GM18868 (cell line): ENCODE results near the gene ATP2B2.

Experiments used
- ATAC-seq: cut with Tn5 transposase; IDR thresholded peaks from one replicate; pipeline ENCODE4 v1.9.1; 2021; ENCODE audit warnings: mild to moderate bottlenecking, moderate library complexity; ENCODE audit not compliant: unreplicated experiment

ATP2B2 gene

DNA sequence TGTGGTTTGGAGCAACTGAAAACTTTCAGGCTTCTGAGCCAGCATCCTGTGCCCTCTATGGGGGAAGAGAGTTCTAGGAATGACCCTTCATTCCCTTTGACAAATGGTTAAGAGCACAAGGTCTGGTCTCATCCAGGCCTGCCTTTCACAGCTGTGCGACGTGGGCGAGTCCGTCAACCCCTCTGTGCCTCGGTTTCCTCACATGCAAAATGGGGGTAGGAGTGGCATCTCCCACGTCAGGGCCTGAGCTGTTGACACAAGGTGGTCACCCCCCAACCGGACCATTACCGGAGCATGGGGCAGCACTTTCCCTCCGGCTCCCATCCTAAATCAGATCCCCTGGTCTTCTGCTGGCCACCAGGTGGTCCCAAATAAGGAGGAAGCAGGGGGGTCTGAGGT is 70.4 kb downstream of the ATP2B2 start:
- no peak for ATAC-seq

DNA sequence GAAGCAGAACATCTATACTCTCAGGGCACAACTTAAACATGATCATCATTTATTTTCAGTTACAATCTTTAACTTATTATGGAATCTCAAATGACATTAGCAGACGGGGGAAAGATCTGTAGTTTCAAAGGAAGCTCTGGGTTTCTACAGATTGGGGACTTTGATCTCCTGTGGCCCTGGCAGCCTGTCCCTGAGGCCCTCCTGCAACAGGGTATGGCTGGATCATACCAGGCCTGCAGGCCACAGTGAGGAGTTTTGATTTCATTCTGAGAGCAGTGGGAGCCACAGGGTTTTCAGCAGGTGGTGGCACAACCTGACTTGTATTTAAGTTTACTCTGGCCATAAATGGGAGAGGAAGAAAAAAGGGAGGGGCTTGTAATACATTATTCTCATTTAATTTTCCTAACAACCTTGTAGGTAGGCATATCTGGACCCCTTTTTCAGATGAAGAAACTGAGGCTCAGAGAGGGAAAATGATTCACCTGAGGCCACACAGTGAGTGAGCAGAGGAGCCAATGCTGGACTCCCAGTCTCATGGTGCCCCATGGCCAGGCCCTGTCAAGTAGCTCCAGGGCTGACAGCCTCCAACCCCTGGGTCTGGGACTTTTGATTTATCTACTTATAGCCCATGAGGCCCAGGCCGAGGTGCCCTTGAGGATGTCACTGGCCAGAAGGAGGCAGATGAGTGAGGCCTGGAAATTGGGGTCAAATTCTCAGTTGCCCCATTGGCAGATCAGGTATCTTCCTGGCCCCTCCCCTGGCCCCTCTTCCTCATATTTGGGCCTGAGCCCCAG is 71.0 kb downstream of the ATP2B2 start:
- ATAC-seq: no peak

DNA sequence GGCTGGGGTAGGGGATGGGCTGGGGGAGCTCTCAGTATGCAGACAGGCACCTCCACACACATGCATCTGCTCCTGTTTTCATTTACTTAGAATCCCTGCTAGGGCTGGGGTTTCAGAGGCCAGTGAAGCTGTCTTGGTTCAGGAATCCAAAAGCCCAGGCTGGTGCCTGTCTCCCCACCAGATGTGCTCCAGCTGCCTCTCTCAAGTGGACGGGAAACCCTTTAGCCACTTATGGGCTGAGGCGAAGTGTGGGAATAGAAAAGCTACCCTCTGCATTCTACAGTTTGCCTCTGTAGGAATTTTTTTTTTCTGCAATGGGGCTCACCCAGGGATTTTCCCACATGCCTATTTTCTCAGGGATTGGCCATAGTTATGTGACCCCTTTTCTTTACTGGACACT is 72.5 kb downstream of the ATP2B2 start:
- ATAC-seq: no peak

DNA sequence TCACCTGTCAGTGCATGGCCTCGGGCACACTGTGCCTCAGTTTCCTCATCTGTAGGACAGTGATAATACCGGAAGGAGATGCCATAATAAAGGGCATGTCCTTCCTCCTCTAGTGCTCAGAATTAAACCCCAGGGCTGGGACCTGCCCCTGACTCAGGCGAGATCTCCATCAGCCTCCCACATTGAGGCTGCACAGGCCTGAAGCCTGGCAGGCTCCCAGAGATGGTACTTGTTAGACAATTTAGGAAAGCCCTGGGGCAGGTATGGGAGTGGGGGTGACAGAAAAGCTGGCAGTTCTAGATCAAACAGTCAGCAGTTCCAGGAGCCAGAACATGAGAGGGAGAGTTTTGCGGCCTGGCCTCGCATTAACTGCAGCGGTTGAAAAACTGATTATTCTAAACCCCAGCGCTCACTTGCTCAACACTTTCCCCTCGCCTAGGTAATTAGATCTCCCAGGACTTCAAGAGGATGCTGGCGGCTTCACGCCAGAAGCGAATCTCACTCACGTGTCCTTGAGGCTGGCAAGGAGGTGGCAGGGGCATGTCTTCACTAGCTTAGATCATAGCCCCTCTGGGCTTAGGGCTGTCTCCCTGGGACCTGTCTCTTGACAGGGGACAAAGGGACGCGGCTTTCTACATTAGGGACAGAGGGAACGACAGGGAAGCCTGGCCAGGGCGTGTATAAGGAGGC is 73.1 kb downstream of the ATP2B2 start:
- ATAC-seq: no peak

DNA sequence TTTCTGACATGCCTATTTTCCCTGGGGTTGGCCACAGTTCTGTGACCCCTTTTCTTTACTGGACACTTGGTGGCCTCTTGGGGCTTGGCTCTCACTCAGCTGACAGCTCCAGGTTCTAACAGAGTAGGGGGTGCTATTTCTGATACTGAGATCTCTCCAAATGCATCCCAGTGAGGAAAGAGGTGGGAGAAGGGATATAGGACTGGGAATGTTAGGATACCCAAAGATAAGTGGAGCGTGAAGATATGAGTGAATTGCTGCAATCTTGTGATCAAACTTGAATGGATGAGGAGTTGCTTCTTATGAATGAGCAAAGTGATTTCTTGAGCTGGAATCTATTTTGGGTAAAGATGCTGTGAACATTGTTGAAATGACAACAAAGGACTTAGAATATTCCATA is 74.6 kb downstream of the ATP2B2 start:
- no peak for ATAC-seq

DNA sequence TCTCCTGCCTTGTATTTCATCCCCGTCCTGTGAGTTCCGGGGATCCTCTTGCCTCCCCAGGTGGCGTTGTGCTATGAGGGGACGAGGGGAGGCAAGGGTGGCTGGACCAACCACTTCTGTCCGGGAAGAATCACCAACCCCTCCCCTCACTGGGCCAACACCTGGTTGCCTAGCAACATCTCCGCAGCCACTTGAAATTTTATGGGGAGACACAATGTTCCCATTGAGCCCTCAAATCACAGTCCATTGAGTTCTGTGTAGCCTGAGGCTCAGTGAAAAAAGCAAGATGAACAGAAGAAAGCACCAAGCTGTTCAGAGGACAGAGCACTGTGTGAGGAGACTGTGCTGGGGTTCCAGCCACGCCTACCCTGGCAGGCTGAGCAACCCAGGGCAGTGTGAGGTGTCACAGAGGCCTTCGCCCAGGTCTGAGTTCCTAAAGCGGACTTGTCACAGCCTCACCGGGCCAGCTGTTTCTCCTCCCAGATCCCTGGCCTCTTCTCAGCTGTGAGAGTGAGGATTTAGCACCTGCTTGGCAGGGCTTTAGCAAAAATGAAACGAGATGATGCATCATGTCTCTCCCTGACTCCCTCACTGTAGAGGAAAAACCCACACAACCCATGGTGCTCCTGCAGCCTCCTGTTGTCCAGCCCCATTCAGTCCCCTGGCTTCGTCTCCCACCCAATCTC is 76.8 kb downstream of the ATP2B2 start:
- ATAC-seq: no peak

DNA sequence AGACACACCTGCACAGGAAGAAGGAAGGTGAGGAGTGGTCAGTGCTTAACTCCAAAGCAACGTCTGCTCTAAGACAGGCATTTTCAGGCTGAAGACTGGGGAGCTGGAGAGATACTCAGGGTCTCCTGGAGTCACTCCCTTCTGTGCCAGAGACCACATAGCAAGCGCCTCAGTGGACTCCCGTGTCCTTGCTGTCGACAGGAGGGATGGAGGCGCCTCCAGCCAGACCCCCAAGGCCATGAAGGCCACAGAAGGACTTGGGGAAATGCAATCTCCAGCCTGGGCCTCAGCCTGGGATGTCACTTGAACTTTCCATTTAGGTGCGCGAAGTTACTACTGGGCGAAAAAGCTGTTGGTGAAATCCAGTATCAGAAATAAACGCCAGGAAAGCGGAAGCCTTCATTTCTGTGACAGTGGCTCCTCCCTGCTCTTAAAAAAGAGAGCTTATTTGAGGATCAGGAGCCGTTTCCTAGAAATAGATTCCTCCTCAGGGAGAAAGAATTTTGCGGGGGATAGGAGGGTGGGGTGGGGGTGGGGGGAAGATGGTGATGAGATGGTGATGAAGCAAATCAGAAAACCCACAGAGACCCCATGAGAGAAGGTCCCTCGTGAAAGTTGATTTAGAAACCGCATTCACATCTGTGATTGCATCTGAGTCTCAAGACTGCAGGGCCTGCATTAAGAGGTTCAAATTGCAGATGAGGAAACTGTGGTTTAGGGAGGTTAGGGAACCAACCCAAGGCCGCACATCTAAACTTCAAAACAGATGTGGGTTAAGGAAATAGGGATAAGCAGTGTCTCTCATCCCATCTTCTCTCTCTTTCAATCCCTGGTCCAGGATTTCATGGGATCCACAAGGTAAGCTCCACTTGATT is 78.8 kb downstream of the ATP2B2 start:
- no peak for ATAC-seq

DNA sequence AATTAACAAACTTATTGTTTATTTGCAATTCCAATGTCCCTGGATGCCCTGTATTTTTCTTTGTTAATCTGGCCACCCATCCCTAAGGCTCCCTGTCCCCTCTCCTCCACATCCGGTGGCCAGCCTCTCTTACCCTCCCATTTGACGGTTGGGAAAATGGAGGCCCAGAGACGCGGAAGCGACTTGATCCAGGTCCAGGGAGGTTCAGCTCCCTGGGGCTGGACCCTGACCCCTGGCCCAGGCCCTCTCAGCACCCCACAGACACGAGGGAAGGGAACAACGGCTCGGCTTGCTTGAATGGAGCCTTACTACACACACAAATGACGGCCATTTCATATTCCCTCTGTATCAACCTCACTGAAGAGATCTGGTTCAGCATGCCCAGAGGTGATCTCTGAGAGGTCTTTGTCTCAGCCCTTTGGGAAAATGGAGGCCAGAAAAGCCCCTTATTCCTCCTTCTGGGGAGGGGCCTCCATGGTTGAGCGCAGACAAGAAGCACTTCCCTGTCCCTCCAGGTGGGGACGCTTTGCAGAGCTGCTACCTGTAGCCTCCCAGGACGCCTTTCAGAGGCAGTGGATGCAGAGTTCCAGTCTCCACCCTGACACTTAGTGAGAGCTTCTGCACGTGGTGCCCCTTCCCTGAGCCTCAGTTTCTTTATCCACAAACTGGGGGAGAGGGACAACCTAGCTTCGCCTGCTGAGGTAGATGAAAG is 82.1 kb downstream of the ATP2B2 start:
- no peak for ATAC-seq

DNA sequence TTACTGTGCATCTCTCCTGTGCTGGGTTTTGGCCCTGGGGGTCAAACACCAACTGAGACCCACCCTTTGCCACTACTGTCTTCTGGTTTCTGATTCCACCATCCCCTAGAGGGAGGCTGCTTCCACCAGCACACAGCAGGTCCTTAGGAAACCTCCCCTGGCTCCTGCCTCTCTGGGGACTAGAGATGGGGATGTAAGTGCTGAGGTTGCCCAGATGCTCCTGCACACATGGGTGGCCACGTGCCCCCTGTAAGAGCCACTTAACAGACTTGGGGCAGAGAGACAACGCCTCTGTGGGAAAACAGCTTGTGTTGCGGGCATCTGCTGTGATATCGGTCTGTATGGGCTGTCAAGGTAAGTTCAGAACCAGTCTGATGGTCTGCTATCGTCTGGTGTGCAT is 83.4 kb downstream of the ATP2B2 start:
- no peak for ATAC-seq

DNA sequence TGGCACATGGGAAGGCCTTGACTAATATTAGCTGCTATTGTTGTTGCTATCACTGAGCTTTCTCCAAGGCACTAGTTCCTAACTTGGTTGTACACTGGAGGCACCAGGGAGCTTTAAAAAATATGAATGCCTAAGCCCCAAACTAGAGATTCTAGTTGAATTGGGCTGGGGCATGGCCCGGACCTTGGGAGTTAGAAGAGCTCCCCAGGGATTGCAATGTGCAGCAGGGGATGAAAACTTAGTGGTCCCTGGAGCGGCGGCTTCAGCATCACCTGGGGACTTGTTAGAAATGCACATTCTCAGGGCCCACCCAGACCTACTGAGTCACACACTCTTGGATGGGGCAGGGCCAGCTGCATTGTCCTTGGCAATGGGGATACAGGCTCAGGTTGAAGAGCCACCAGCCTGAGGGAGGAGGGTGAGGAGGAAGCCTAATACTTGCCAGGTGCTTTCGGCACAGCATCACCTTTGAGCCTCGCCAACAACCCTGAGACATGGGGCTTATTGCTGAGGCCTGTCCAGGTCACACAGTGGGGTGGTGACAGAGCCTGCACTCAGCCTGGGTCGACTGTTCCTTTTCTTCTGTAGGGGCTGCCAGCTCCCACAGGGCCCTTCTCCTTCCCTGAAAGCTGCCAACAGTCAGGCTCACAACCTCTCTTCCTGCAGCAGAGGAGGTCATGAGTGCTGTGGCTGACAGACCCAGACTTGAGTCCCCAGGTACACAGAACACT is 84.5 kb downstream of the ATP2B2 start:
- no peak for ATAC-seq

DNA sequence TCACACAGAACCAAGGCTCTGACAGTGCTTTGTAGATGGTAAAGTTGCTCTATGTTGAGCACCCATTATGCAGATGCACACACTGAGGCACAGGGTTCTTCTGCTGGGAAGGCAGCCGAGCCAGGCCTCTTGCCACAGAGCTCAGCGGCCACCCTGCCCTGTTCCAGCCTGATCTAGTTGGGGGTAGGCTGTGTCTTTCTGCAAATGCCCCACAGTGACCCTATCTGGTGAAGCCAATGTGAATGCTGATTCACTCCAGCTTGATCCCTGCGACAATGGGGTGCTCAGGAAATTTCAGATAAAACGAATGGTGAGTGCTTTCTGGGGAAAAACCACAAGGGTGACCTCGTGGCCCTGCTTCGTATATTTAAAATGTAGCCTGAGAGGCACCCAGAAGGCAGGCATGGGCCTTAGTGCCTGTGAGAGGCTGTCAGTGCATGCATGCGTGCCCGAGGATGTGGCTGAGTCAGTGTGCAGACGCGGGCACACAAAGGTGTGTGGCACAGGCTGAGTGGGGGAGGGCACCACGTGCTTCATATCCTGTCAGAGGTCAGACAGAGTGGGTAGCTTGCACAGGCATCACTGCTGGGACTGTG is 85.7 kb downstream of the ATP2B2 start:
- no peak for ATAC-seq

DNA sequence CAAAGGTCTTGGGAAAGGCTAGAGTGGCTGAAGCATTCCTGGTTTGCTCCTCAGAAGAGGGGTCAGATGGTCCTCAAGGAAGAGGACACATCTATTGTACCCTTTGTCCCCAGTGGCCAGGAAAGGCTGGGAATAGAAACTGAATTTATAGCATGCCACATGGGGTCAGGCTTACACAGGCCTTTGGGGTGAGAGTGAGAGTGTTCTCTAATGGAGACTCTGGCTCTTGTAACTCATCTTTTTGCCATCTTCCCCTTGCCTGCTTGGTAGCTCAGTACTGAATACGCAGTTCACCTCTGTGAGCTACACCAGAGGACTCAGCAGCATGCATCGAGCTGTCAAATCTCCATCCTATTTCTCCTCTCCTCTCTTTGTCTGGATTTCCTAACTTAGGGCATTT is 87.5 kb downstream of the ATP2B2 start:
- no peak for ATAC-seq

DNA sequence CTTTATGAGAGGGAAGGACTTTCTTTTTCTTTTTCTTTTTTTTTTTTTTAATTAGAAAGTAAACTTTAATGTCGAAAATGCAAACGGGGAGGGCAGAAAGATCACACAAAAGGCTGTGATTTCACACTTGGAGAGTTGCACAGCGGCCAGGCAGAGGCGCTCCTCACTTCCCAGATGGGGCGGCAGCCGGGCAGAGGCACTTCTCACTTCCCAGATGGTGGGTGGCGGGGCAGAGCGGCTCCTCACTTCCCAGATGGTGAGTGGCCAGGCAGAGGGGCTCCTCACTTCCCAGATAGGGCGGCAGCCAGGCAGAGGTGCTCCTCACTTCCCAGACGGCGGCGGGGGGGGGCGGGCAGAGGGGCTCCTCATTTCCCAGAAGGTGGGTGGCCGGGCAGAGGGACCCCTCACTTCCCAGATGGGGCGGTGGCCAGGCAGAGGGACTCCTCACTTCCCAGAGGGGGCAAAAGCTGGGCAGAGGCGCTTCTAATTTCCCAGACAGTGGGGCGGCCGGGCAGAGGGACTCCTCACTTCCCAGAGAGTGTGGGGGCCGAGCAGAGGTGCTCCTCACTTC is 88.6 kb downstream of the ATP2B2 start:
- no peak for ATAC-seq

DNA sequence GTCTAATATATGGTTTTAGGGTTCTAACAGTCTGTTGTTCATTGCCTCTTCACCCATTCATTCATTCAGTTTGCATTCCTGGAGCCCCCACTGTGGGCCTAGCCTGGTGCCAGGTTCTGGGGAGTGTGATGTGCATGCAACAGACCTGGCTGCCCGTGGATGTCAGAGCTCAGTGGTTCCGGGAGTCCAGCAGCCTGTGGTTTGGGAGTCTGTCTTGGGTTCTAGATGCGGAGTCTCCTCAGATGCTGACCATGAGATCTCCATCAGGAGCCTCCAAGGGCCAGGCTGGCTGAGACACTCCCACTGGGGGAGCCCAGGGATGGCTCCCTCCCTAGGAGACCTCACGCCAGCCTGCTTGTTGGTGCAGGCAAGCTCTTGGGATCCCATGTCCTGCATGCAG is 92.3 kb downstream of the ATP2B2 start:
- no peak for ATAC-seq

DNA sequence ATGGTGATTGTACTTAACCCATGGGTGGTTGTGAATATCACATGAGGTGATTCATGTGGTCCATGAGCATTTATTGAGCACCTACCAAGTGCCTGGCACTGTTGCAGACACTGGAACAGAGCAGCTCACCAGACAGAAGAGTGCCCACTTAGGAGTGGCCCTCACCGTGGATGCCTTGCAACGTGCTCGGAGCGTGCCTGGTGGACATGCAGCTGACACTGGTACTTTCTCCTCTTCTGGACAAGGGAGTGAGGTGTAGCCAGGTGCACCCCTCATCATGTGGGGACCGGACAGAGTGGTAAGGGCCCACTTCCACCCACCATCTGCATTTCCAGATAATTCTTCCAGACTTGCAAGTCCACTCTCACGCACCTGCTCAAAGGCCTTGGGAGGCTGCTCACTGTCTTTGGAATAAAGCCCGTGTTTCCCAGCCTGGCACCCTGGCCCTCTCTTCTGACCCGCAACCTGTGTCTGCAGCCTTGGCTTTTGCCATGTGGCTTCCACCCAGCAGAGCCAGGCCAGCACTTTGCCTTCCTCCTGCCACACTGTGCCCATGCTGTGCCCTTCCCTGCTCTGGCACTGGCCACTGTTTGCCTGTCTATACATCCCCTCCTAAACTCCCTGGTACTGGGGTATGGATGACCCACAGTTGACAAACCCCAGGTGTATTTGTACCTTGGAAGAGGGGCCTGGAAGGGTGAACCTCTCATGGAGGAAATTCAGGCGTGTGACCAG is 93.6 kb downstream of the ATP2B2 start:
- ATAC-seq: no peak

DNA sequence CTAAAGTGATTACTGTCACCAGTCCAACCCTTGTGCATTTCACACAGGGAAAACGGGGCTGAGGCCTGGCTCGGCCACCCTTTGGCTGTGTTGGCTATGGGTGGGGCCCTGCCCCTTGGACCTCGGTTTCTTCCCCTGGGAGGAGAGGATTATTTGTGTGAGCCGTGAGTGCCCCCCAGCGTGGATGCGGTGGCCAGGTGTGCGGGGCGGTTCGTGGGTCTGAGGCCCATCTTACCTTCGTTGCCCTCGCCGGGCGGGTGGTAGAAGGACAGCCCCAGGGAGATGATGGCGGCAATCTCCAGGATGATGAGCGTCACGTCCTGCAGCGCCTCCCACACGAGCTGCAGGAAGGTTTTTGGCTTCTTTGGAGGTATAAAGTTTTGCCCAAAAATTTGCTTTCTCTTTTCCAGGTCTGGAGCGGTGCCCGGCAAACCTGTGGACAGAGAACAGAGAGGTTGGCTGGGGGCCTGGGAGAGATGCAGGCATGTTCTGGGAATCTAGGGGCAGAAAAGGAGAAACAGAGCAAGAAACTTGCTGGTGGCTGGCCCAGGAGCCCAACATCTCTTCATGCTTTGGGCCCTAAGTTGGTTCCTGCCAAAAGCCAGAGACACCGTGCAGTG is 94.9 kb downstream of the ATP2B2 start:
- no peak for ATAC-seq

DNA sequence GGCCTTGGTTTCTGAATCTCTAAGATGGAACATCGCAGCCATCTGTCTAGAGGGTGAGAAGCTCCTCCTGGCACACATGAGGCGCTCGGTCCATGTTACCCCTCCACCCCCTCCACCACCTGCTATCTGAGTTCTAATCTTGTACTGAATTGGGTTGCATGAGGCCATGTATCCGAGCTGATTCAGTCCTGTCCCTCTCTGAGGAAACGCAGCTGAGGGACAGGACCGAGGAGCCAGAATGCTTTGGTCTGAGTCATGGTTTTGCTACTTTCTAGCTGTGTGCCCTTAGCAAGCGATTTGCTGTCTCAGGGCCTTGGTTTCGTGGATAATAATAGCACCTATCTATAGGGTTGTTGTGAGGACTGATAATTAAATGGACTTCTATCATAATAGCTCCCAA is 96.7 kb downstream of the ATP2B2 start:
- ATAC-seq: no peak

DNA sequence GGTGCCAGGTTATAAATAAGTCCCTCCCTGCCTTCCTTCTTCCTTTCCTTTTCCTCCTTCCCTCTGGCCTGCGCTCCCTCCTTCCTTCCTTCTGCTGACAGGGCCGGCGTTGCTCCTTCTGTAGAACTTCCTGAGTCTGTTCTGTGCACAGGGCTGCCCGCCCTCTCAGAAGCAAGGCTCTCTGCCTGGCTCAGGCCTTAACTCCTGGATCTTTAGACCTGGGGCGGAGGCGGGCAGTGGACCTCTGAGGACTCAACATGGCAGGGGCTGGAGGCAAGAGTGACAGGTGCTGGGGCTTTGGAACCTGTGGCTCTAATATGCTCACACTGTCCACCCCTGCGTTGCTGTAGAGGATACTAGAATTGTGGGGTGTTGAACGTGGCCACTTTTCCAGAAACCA is 98.0 kb downstream of the ATP2B2 start:
- ATAC-seq: no peak
